Measurements from ENCODE around the gene GFI1B. TPM values are rescaled to one million over a fixed set of nuclear protein-coding genes. Genes with fewer than 3 reads are reported as not detected.

GFI1B gene
- total RNA-seq, 1 experiment from 2014 or later: not detected

Small RNA genes lying within 50 kb of the gene (small RNA-seq; reads per million reads assigned to genes)
- gene AL593851.1 (0 reads per million in 2 experiments), gene MIR548AW (0 reads per million in 2 experiments), gene RNU7-21P (0 reads per million in 2 experiments)

Other genes with a start within 250 kb of the GFI1B start
- gene AK8, start 100.4 kb upstream of the GFI1B start, total RNA-seq (2014; rRNA removed; shearing (Covaris generic)): 0.42 and 2.6 TPM in 2 replicates
- 5.5 and 7.9 TPM in 2 replicates for gene SPACA9, start 99.8 kb upstream of the GFI1B start, total RNA-seq (2014; rRNA removed; shearing (Covaris generic))
- gene TSC1, start 34.1 kb upstream of the GFI1B start, total RNA-seq (2014; rRNA removed; shearing (Covaris generic)): 30.6 and 34.1 TPM in 2 replicates
- gene GTF3C5, start 52.3 kb downstream of the GFI1B start, total RNA-seq (2014; rRNA removed; shearing (Covaris generic)): 56.2 and 63.1 TPM in 2 replicates
- gene CEL, start 83.3 kb downstream of the GFI1B start, total RNA-seq (2014; rRNA removed; shearing (Covaris generic)): 0.26 and 0.35 TPM in 2 replicates
- 19.2 and 21.2 TPM in 2 replicates for gene RALGDS, start 142.5 kb downstream of the GFI1B start, total RNA-seq (2014; rRNA removed; shearing (Covaris generic))
- gene GBGT1, start 185.2 kb downstream of the GFI1B start, total RNA-seq (2014; rRNA removed; shearing (Covaris generic)): 0.27 and 1.0 TPM in 2 replicates
- gene OBP2B, start 230.6 kb downstream of the GFI1B start, total RNA-seq (2014; rRNA removed; shearing (Covaris generic)): not detected in 2 replicates

Measured in NCI-H460 (cell line).